Activated CD8-positive, alpha-beta memory T cell treated with anti-CD3 and anti-CD28 coated beads, Interleukin-2, amount 10 ng/mL, durations not matched to agents 7 days and 5 days (primary cell): ENCODE data around the gene SLC35B1. TPM values are rescaled to one million over a fixed set of nuclear protein-coding genes. Genes with fewer than 3 reads are reported as not detected.

Experiments
- ATAC-seq: fragments of 150-1000 bp; cut with Tn5 transposase; one replicate; pipeline ENCODE4 v1.10.0; 2021; ENCODE audit warnings: moderate library complexity
- CTCF ChIA-PET: fragments of 350-600 bp; sonication (Branson Sonifier 250); formaldehyde crosslinking; loops from one replicate; lab custom pipeline; 2021; ENCODE audit warnings: antibody characterized with exemption; lab: Charles Lee
- DNase-seq: peaks from one replicate; pipeline ENCODE4 v3.0.0-alpha.2; 2020
- H3K27ac Mint-ChIP-seq: one replicate; pipeline ENCODE4 v1.8.0; 2021; ENCODE audit warnings: mild to moderate bottlenecking, mixed read lengths
- H3K27me3 Mint-ChIP-seq: one replicate; pipeline ENCODE4 v1.8.0; 2021; ENCODE audit warnings: mixed read lengths
- H3K36me3 Mint-ChIP-seq: one replicate; pipeline ENCODE4 v1.8.0; 2021; ENCODE audit warnings: mild to moderate bottlenecking, mixed read lengths
- H3K4me1 Mint-ChIP-seq: one replicate; pipeline ENCODE4 v1.8.0; 2021; ENCODE audit warnings: mixed read lengths
- H3K4me3 Mint-ChIP-seq: one replicate; pipeline ENCODE4 v1.8.0; 2021; ENCODE audit warnings: mild to moderate bottlenecking, moderate library complexity, mixed read lengths
- H3K9me3 Mint-ChIP-seq: one replicate; pipeline ENCODE4 v1.8.0; 2022; ENCODE audit warnings: low read depth, mixed read lengths
- total RNA-seq, 2 experiments: library from RNA; stranded (reverse); gene quantifications; one replicate each; pipeline ENCODE4 v1.2.3, GENCODE V29; 2021

The SLC35B1 gene
- total RNA-seq, 2 experiments from 2014 or later: 47.3 to 78.1 TPM

DNA sequence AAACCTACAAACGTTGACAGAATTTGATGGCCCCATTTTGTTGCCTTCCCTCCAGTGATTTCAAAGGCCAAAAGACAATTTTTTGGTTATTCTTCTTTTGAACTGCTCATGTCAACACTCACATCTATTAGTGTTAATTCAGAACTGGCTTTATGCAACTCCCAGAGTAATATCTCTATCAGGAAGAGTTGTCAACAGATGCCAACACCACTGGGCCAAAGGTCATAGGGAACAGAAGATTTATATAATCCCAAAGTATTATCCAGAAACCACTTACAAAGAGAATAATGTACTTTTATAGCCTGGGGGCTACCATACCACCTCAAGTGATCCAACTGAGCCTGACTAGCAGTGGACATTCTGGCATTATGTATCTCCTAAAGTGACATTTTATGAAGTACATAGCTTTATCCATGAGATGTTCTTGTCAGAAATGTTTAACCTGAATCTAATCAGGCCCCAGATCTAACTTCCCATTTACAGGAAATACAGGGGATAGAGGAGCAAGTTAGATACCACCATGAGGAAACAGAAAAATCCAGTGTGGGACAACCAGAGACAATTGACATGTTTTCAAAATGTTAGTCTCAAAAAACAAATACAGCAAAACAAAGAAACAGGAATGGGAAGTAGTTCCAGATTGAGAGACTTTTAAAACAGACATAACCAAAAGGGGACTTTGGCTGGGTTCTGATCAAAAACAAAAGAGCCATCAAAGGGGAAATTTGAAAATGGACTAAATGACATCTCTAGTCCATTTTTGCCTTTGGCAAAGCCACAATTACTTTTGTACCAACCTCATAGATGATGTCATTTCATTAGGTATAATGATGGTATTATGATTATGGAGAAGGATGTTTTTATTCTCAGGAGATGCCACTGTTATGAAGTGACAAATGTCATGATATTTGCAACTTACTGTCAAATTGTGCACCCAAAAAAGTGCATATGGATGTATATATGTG is 37.7 kb upstream of the SLC35B1 start:
- ATAC-seq (no peak), DNase-seq (no peak)
- H3K27ac Mint-ChIP-seq: peak overlapping the region; percentile 94
- no peaks in the 10 kb centered on the region for H3K9me3 Mint-ChIP-seq
- CTCF ChIA-PET: interaction anchor here (3.3 to 4.9 kb wide), 2 partner anchors 12 to 17 kb away, joined by 17 to 42 read pairs; partner anchors contain the start of gene FAM117A
- no peaks in the 10 kb centered on the region for H3K27me3 Mint-ChIP-seq
- H3K4me3 Mint-ChIP-seq: peak overlapping the region; percentile 69
- H3K4me1 Mint-ChIP-seq: peaks cover 89% of the 10 kb centered on the region
- H3K36me3 Mint-ChIP-seq: peaks cover 31% of the 10 kb centered on the region

- DNase-seq: no peak
- no peak for ATAC-seq
- peaks cover 33% of the 10 kb centered on the region for H3K36me3 Mint-ChIP-seq
- CTCF ChIA-PET: interaction anchor here (1.0 to 5.9 kb wide), 8 partner anchors 9 to 171 kb away, joined by 3 to 23 read pairs (median 6); partner anchors contain the start of genes FAM117A and SLC35B1
- no peaks in the 10 kb centered on the region for H3K27me3 Mint-ChIP-seq
- no peaks in the 10 kb centered on the region for H3K9me3 Mint-ChIP-seq
- H3K4me3 Mint-ChIP-seq: peak overlapping the region; percentile 86
- peak overlapping the region; percentile 100 for H3K27ac Mint-ChIP-seq
- H3K4me1 Mint-ChIP-seq: peaks cover 88% of the 10 kb centered on the region
Measured at GRCh38 chr17:49742166-49742638, 34.4 kb upstream of the SLC35B1 start.

DNA sequence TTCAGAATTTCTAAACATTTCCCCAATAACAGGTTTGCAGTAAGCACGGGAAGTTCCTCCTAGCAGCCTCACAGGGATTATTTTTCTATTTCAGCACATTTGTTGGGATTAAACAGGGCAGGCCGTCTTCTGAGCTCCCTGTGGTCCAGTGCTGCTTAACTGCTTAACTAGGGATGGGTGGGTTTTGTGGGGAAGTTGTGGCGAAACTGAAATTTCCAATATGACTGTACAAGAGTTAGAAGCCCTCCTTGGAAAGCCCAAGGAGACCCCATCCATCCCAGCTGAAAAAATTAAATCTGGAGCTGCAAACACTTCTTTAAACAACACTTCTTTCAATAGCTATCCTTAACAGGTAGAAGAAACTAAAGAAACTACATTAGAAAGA is 33.9 kb upstream of the SLC35B1 start:
- H3K36me3 Mint-ChIP-seq: peaks cover 37% of the 10 kb centered on the region
- peaks cover 88% of the 10 kb centered on the region for H3K4me1 Mint-ChIP-seq
- DNase-seq (no peak), ATAC-seq (no peak)
- CTCF ChIA-PET: interaction anchor here (1.0 to 5.9 kb wide), 8 partner anchors 9 to 174 kb away, joined by 3 to 23 read pairs (median 4); partner anchors contain the start of gene SLC35B1
- no peaks in the 10 kb centered on the region for H3K9me3 Mint-ChIP-seq
- no peaks in the 10 kb centered on the region for H3K27me3 Mint-ChIP-seq
- H3K27ac Mint-ChIP-seq: peak overlapping the region; percentile 100
- H3K4me3 Mint-ChIP-seq: peak overlapping the region; percentile 86

GRCh38 chr17:49741009-49741691 is 33.4 kb upstream of the SLC35B1 start:
- peaks cover 87% of the 10 kb centered on the region for H3K4me1 Mint-ChIP-seq
- CTCF ChIA-PET: interaction anchor here (1.1 to 5.9 kb wide), 9 partner anchors 10 to 174 kb away, joined by 3 to 23 read pairs (median 5); partner anchors contain the start of gene SLC35B1
- DNase-seq (no peak), ATAC-seq (peak; percentile 4)
- no peaks in the 10 kb centered on the region for H3K9me3 Mint-ChIP-seq
- peaks cover 38% of the 10 kb centered on the region for H3K36me3 Mint-ChIP-seq
- peak overlapping the region; percentile 100 for H3K27ac Mint-ChIP-seq
- H3K4me3 Mint-ChIP-seq: peak overlapping the region; percentile 86
- no peaks in the 10 kb centered on the region for H3K27me3 Mint-ChIP-seq

DNA sequence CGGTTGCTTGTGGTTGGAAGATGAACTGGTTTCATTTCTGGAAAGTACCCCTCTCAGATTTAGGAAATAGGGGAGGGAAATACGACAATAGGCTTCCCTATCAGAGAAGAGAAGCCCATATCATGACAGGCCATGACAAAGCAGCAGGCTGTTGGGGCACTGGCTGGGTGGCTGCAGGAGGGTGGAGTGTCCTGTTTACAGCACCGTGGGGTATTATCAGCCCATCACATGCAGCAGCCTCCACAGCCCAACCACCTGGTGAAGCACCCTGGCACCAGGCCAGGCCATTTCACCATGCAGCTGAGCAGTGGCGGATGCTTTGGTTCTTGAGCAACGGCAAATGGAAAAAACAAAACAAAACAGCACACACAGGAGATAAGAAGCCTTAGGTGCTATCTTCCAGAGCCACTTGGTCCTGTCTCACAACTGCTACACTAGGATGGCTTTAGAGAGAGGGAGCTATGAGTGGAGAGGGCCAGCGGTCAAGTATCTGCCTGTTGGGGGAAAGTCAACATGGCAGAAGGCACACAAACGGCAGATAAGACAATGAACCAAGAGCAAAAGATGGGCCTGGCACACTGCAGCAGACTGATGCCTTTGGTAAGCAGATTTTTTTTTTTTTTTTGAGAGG is 32.0 kb upstream of the SLC35B1 start:
- H3K36me3 Mint-ChIP-seq: peaks cover 36% of the 10 kb centered on the region

DNA sequence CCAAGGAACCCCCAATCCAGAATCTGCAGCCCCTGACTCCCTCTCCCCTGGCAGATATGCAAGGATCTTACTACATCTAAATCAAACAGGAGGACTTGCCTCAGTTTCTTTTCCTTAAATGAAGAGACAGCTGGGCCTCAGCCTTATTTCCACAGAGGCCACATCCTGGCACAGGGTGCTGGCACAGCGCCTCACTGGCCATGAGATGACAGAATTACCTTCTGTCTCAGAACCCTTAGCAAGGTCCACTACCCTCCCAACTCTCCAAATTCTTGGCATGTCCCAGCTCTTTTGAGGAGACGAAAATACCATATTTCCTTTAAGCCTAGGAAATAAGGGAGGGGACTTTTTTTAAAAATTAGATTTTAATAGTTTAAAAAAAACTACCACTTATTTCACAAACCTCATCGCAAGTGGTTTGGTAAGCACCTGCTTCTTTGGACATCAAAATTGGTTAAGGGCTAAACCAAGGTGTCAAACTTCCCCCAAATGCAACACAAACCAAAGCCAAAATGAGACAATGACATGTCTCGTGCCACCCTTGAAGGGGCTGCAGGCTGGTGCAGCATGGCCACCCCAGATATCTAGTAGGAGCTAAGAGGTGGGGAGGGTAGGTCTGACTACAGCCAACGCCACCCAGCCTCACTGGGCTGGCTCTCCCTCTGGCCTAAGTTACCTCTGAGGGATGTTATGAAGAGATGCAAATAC is 30.8 kb upstream of the SLC35B1 start:
- peaks cover 40% of the 10 kb centered on the region for H3K36me3 Mint-ChIP-seq
- ATAC-seq (no peak), DNase-seq (no peak)

More for the DNA sequence above, 32.0 kb upstream of the SLC35B1 start:
- Mint-ChIP-seq H3K4me3 (peak overlapping the region; percentile 86), H3K27me3 (no peaks in the 10 kb centered on the region), H3K4me1 (peaks cover 75% of the 10 kb centered on the region), H3K9me3 (no peaks in the 10 kb centered on the region), H3K27ac (peak overlapping the region; percentile 100)
- peak; percentile 95 for DNase-seq
- peak; percentile 93 for ATAC-seq
- CTCF ChIA-PET: interaction anchor here (0.8 to 5.9 kb wide), 9 partner anchors 9 to 48 kb away, joined by 3 to 23 read pairs (median 5); partner anchors contain the start of genes FAM117A, KAT7 and SLC35B1

GRCh38 chr17:49734515-49735490 is 27.0 kb upstream of the SLC35B1 start:
- DNase-seq: no peak
- peak overlapping the region; percentile 26 for H3K27ac Mint-ChIP-seq
- H3K4me3 Mint-ChIP-seq: no peak overlapping the region
- H3K27me3 Mint-ChIP-seq: no peaks in the 10 kb centered on the region
- H3K36me3 Mint-ChIP-seq: peaks cover 53% of the 10 kb centered on the region
- no peaks in the 10 kb centered on the region for H3K9me3 Mint-ChIP-seq
- H3K4me1 Mint-ChIP-seq: peaks cover 57% of the 10 kb centered on the region
- CTCF ChIA-PET: no interaction called here
- ATAC-seq: no peak

More for the DNA sequence above, 30.8 kb upstream of the SLC35B1 start:
- Mint-ChIP-seq H3K27me3 (no peaks in the 10 kb centered on the region), H3K27ac (peak overlapping the region; percentile 100), H3K4me3 (peak overlapping the region; percentile 86), H3K4me1 (peaks cover 67% of the 10 kb centered on the region), H3K9me3 (no peaks in the 10 kb centered on the region)
- CTCF ChIA-PET: interaction anchor here (1.2 to 5.9 kb wide), 9 partner anchors 10 to 169 kb away, joined by 3 to 23 read pairs (median 5); partner anchors contain the start of gene SLC35B1

GRCh38 chr17:49731435-49731831 is 23.7 kb upstream of the SLC35B1 start:
- DNase-seq: no peak
- Mint-ChIP-seq H3K27me3 (no peaks in the 10 kb centered on the region), H3K27ac (no peak overlapping the region), H3K4me3 (no peak overlapping the region), H3K4me1 (peaks cover 42% of the 10 kb centered on the region), H3K9me3 (no peaks in the 10 kb centered on the region), H3K36me3 (peaks cover 60% of the 10 kb centered on the region)
- CTCF ChIA-PET: interaction anchor here (1.1 to 1.4 kb wide), 3 partner anchors 15 to 161 kb away, joined by 3 to 5 read pairs (median 4); partner anchors contain the start of gene SLC35B1
- no peak for ATAC-seq

DNA sequence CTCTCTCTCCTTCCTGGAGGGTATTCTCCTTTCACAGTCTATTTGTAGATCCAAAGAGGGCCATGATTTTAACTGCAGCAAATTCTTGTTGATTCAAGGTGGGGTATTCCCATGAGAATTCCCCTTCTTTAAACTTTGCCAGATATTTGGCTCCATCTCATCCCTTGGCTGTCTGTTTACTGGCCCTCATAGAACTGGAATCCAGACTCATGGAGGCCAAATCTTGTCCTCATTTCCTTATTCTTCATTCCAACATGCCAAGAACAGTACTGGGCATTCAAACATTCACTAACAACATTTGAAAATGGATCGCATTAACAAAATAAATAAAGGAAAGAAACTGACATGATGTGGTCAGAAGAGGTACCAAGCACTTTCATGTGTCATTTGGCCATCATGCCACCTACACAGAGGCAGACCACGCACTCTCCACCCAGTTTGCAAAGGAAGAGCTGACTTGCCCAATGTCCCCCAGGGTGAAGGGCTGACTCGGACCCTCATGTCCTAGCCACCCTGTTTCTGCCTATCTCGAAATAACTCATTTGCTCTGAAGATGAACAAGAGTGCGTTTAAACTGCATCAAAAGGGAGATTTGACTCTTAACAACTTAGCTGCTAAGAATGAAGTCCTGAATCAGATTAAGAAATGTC is 23.1 kb upstream of the SLC35B1 start:
- no peak for ATAC-seq
- Mint-ChIP-seq H3K27me3 (no peaks in the 10 kb centered on the region), H3K9me3 (no peaks in the 10 kb centered on the region), H3K36me3 (peaks cover 62% of the 10 kb centered on the region), H3K4me3 (no peak overlapping the region), H3K4me1 (peaks cover 41% of the 10 kb centered on the region), H3K27ac (no peak overlapping the region)
- CTCF ChIA-PET: interaction anchor here (1.1 to 2.5 kb wide), 4 partner anchors 15 to 161 kb away, joined by 3 to 9 read pairs (median 4); partner anchors contain the start of gene SLC35B1
- DNase-seq: no peak

- H3K4me1 Mint-ChIP-seq: peaks cover 45% of the 10 kb centered on the region
- ATAC-seq: no peak
- H3K27me3 Mint-ChIP-seq: no peaks in the 10 kb centered on the region
- no peak overlapping the region for H3K4me3 Mint-ChIP-seq
- DNase-seq: no peak
- H3K36me3 Mint-ChIP-seq: peaks cover 63% of the 10 kb centered on the region
- CTCF ChIA-PET: interaction anchor here (1.0 to 2.5 kb wide), 3 partner anchors 15 to 173 kb away, joined by 3 to 9 read pairs (median 6); partner anchors contain the start of gene SLC35B1
- H3K27ac Mint-ChIP-seq: no peak overlapping the region
- H3K9me3 Mint-ChIP-seq: no peaks in the 10 kb centered on the region
Measured at GRCh38 chr17:49730078-49730784, 22.5 kb upstream of the SLC35B1 start.
